MV-4-11 (cell line): ENCODE results near the gene SLC2A9.

Experiments
- DNase-seq: peaks from one replicate; lab custom pipeline; 2025; lab: John Stamatoyannopoulos, UW

The SLC2A9 gene

GRCh38 chr4:10020871-10021652, at the start of gene SLC2A9:
SLC2A9 (minus strand) TSS chr4:10021497; CDS start chr4:10021429, 68 bp downstream.
- DNase-seq: peak; percentile 77

- DNase-seq: no peak
These were observed 47.9 kb upstream of the SLC2A9 start for GRCh38 chr4:10069075-10069642.

GRCh38 chr4:10066670-10067651, 45.7 kb upstream of the SLC2A9 start:
- DNase-seq: no peak

GRCh38 chr4:10066206-10066605, 44.9 kb upstream of the SLC2A9 start:
- no peak for DNase-seq

- DNase-seq: peak; percentile 79
These were observed 42.4 kb upstream of the SLC2A9 start for GRCh38 chr4:10063544-10064300.

- no peak for DNase-seq
These were observed 40.5 kb upstream of the SLC2A9 start for GRCh38 chr4:10061650-10062415.

DNA sequence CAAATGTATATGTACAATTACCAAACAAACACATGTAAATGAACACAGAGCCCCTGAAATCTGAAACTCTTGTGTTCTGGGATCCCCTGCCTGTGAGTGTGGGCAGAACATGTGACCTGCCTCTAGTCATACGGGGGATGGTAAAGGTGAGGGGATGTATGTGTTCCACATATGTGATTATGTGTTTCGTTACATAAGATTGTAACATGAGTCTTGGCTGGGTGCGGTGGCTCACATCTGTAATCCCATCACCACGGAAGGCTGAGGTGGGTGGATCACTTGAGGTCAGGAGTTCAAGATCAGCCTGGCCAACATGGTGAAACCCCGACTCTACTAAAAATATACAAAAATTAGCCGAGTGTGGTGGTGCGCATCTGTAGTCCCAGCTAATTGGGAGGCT, 37.1 kb upstream of the SLC2A9 start:
- no peak for DNase-seq

GRCh38 chr4:10057023-10057395, 35.7 kb upstream of the SLC2A9 start:
- no peak for DNase-seq

DNA sequence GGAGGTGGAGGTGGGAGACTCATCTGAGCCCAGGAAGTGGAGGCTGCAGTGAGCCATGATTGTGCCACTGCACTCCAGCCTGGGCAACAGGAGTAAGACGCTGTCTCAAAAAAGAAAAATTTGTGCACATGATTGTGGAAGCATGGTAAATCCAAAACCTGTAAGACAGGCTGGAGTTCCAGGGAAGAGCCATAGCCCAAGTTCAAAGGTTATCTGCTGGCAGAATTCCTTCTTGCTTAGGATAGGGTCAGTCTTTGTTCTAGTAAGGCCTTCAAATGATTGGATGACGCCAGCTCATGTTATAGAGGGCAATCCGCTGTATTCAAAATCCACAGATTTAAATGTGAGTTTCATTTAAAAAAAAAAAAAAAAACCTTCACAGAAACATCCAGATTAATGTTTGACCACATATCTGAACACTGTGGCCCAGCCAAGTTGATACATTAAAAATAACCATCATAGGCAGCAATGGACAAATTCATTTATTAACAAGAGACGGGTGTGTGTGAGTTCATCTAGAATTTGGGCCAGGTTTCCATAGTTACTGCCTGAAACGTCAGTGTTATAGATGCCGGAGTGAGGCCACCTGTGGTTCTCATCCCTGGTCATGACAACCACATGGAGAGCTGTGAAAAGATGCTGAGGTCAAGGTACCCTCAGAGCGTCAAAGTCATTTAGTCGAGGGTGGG, 35.2 kb upstream of the SLC2A9 start:
- no peak for DNase-seq

DNA sequence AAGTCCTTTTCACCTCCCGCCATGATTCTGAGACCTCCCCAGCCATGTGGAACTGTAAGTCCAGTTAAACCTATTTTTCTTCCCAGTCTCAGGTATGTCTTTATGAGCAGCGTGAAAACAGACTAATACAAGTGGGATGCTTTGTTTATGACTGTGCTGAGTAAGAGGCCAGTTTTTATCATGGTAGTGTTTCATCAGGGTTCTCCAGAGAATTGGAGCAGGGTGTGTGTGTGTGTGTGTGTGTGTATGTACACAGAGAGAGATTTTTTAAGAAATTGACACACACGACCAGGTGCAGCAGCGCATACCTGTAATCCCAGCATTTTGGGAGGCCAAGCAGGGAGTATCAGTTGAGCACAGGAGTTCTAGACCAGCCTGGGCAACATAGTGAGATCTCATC, 34.6 kb upstream of the SLC2A9 start:
- no peak for DNase-seq

GRCh38 chr4:10054571-10055041, 33.3 kb upstream of the SLC2A9 start:
- DNase-seq: no peak

DNA sequence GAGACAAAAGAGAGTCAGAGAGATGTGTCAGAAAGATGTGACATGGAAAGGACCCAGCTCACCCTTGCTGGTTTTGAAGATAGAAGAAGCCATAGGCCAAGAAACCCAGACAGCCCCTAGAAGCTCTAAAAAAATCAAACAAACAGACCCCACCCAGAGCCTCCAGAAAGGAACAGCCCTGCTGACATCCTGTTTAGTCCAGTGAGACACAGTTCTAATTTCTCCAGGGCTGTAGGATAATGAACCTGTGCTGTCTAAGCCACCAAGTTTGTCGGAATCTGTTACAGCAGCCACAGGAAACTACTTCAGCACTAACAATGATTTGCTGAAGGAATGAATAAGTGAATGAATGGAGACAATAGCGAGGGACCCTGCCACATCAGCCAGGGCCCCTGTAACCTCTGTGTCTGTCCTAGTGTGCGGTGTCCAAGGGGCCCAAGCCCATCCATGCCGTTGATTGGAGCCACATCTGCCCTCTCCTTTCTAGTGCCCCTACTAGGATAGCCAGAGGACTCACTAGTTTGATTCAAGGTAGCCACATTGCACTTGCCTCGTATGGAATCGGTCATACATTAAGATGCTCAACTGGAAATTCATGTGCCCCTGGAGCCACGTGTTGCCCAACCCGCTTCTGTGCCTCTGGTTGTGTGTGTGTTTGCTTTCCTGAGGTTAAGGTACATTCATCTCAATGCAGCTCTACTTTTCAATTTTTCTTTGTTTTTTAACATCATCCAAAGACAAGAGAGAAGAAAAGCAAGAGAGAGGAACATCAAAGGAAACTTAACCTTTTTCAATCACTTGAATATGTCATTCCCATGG, 32.5 kb upstream of the SLC2A9 start:
- no peak for DNase-seq

DNA sequence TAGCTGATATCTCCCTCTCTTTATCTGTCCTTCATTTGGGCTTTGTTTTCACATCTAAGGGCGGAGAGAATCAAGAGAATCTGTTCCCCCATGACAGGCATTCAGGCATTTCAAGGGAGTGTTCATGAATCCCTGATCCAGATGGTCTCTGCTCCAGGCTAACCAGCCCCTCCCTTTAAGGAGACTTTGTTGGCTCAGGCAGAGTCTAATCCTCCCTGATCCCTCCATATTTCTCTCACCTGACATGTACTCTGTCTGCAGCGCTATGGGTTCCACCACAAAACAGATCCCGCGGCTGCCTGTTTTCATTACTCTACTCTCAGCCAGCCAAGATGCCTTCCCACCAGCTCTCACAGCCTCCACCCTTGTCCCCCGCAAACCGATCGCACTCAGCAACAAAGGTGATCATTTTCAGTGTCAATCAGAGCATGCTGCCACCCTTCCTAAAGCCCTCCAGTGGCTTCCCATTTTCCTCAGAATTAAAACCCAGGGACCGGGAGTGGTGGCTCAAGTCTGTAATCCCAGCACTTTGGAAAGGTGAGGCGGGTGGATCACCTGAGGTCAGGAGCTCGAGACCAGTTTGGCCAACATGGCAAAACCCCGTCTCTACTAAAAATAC, 30.3 kb upstream of the SLC2A9 start:
- no peak for DNase-seq

GRCh38 chr4:10050721-10051120, 29.4 kb upstream of the SLC2A9 start:
- no peak for DNase-seq

DNA sequence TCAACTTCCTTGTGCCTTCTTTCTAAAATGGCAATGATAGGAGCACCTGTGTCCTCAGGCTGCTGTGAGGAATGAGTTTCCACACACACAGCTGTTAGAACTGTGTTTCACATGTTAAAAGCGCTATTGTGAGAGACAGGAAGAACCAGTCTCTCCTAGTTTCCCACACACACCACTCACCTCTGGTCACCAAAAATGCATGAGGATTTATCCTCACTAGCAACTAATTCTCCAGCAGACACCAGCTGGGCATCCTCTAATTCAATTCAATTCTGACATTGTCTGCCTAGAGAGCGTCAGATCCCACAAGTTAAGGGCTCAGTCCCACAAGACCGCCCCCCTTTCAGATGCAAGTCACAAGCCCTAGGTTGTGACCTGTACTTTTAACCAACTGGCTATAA, 29.0 kb upstream of the SLC2A9 start:
- no peak for DNase-seq

DNA sequence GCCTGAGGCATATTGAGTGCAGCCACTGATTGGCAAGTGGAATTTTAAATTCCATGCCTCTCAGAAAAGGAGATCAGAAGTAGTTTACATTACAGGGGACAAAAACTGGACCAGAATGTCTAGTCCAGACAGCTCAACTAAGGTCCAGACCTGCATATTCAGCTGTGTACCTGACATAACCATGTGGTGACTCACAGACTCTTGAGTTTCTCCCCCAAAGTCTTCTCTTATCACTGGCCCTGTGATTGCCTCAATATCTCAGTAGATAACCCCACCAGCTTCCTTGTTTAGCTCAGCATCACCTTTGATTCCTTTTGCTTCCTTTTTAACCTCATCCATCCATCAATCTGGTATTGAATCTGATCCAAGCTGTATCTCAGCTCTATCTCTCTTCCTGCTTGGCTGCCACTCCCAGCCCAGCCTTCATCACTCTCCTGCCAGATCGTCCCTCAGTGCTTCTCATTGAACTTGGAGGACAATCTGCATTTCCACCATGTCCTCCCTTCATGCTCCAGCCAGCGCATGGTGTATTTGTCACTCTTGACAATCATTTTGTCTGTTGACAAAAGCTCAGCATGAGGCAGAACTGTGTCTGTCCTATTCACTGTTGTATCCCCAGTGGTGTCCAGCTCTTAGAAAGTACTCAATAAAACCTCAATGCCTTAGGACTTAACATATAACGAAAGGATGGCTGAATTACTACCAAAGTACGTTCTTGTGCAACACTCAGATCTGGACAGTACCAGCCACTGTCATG, 27.8 kb upstream of the SLC2A9 start:
- DNase-seq: no peak

GRCh38 chr4:10047967-10048366, 26.7 kb upstream of the SLC2A9 start:
- DNase-seq: no peak

DNA sequence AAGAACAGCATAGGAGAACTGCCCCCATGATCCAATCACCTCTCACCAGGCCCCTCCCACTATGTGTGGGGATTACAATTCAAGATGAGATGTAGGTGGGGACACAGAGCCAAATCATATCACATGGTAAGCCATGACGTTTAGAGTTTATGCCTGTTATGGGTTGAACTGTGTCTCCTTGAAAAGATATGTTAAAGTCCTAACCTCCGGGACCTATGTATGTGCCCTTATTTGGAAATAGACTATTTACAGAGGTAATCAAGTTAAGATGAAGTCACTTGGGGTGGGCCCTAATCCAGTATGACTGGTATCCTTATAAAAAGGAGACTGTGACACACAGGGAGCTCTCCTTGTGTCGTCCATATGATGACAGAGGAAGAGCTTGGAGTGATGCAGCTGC, 25.2 kb upstream of the SLC2A9 start:
- DNase-seq: no peak
